ENCODE data around the gene MAP6D1.

GRCh38 chr3:183837390-183837789 is 12.0 kb upstream of the MAP6D1 start:
- TF ChIP-seq CTCF (IDR thresholded peaks at IDR 0.05) (no peak), POLR2A (IDR thresholded peaks at IDR 0.05) (no peak)

Data from adrenal gland (tissue), 5 donors.